ENCODE data around the gene MOSMO. TPM values are rescaled to one million over a fixed set of nuclear protein-coding genes. Genes with fewer than 3 reads are reported as not detected.

Gene MOSMO
- polyA plus RNA-seq, 1 of the 3 experiments (the other 2 are of a cell fraction) = 8.0 TPM

- peaks cover 57% of the 10 kb centered on the region for H3K79me2 ChIP-seq (ENCODE audit: insufficient read depth)
- H3K9me2 ChIP-seq = no peaks in the 10 kb centered on the region
- H3K27me3 ChIP-seq (ENCODE audit: insufficient read depth) = no peaks in the 10 kb centered on the region
- no peak overlapping the region for H3K4me2 ChIP-seq
- TF ChIP-seq YY1 (IDR thresholded peaks at IDR 0.05; ENCODE audit: low read depth) = no peak
- no peak for TF ChIP-seq GATA2 (CRISPR knock-in tag; IDR thresholded peaks at IDR 0.05)
- no peak for TF ChIP-seq CTCF (IDR thresholded peaks at IDR 0.05)
- no peak for TF ChIP-seq SIN3A (IDR thresholded peaks at IDR 0.05; ENCODE audit: borderline replicate concordance, low read depth, low read length)
- no peak for TF ChIP-seq MXI1 (IDR thresholded peaks at IDR 0.05; ENCODE audit: low read depth, low read length)
- TF ChIP-seq EP300 (IDR thresholded peaks at IDR 0.05; ENCODE audit: borderline replicate concordance in 1 of 2, low read depth in 1 of 2, low read length in 1 of 2) = no peak
- TF ChIP-seq RAD21 (IDR thresholded peaks at IDR 0.05; ENCODE audit: low read length) = no peak
- TF ChIP-seq FOXJ3 (CRISPR knock-in tag; IDR thresholded peaks at IDR 0.05) = no peak
- no peak for TF ChIP-seq MAX (IDR thresholded peaks at IDR 0.05; ENCODE audit: low read depth)
- TF ChIP-seq FOSL2 (IDR thresholded peaks at IDR 0.05; ENCODE audit: borderline replicate concordance, low read depth) = no peak
- no peak for TF ChIP-seq REST (IDR thresholded peaks at IDR 0.05; ENCODE audit: low read depth, low read length)
- no peak for TF ChIP-seq NFIC (IDR thresholded peaks at IDR 0.05; ENCODE audit: borderline replicate concordance)
- TF ChIP-seq RCOR1 (IDR thresholded peaks at IDR 0.05; ENCODE audit: low read length) = no peak
- no peak for TF ChIP-seq TAF1 (IDR thresholded peaks at IDR 0.05; ENCODE audit: borderline replicate concordance, low read depth, low read length)
- no peak for TF ChIP-seq GABPA (IDR thresholded peaks at IDR 0.05; ENCODE audit: low read depth)
- TF ChIP-seq PBX3 (IDR thresholded peaks at IDR 0.05) = no peak
- CTCF ChIA-PET = no interaction called here
- no peak overlapping the region for H3K4me3 ChIP-seq (ENCODE audit: low read depth in 2 of 2, low read length in 1 of 2)
- 0 out of 2 replicates have a peak, but pooled peaks cover 4% of the 10 kb centered on the region for H4K20me1 ChIP-seq (ENCODE audit: insufficient read depth)
- peaks cover 2 to 24% of the 10 kb centered on the region in 2 experiments for H3K36me3 ChIP-seq (replicated peaks in 1 of 2; ENCODE audit: control insufficient read depth in 1 of 2, insufficient read depth in 2 of 2, low read length in 1 of 2)
- H3K27ac ChIP-seq (ENCODE audit: low read depth in 2 of 2, low read length in 1 of 2) = no peak overlapping the region
- no peak for DNase-seq
- no peaks in the 10 kb centered on the region for H3F3A ChIP-seq (replicated peaks; ENCODE audit: insufficient read depth)
- WGBS (ENCODE audit: low lambda C conversion rate) = 93% methylated on average over 3 of the region's 3 CpGs
- H2AFZ ChIP-seq (ENCODE audit: low read depth) = no peak overlapping the region
- H3K9ac ChIP-seq = no peak overlapping the region
- POLR2A ChIA-PET = no interaction called here
- H3K9me3 ChIP-seq = no peaks in the 10 kb centered on the region
- no peaks in the 10 kb centered on the region for H3K4me1 ChIP-seq (ENCODE audit: control insufficient read depth in 1 of 2, insufficient read depth in 2 of 2, low read depth in 1 of 2, low read length in 1 of 2)
Observed at GRCh38 chr16:22034503-22034902, 26.6 kb downstream of the MOSMO start.
